GM13976 (cell line): ENCODE results near the gene NCOA7.

ENCODE experiments used
- DNase-seq: peaks from one replicate; pipeline ENCODE4 v3.0.0; 2012; ENCODE audit warnings: low spot score
- in situ Hi-C: fragments of 300-500 bp; cut with MboI; formaldehyde crosslinking; loops from one replicate; pipeline ENCODE4 v1.12.0; 2022; ENCODE audit warnings: low sequenced_read_pairs, mixed read lengths, inconsistent platforms; ENCODE audit not compliant: unreplicated experiment
- TF ChIP-seq, protein P1 (sequence below): IDR thresholded peaks from 2 replicates; pipeline ENCODE4 v1.5.1; 2012; ENCODE audit warnings: borderline replicate concordance, mild to moderate bottlenecking; ENCODE audit not compliant: insufficient read depth; ENCODE audit errors: extremely low read depth, missing control alignments, control extremely low read depth

NCOA7 gene

DNA sequence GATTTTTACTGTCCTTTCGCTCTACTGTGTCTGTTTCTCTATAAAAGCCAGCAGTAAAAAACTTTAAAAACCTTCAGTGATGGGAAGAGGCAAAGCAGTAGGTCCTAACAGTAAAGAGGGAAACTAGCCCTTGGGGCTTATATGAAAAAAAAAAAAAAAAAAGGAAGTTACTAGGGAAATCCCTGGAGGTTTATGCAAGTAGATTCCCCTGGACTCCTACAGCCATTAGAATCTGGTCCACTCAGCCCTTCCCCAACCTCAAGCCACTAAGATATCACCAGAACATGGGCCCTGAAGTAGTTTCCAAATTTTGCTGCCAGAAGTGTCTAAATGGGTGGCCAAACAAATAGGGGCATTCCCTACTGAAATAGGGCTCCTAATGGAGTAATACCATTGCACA, 95.3 kb downstream of the NCOA7 start:
- in situ Hi-C loops, result no loop called here
- DNase-seq, result no peak
- TF ChIP-seq, protein P1, sequence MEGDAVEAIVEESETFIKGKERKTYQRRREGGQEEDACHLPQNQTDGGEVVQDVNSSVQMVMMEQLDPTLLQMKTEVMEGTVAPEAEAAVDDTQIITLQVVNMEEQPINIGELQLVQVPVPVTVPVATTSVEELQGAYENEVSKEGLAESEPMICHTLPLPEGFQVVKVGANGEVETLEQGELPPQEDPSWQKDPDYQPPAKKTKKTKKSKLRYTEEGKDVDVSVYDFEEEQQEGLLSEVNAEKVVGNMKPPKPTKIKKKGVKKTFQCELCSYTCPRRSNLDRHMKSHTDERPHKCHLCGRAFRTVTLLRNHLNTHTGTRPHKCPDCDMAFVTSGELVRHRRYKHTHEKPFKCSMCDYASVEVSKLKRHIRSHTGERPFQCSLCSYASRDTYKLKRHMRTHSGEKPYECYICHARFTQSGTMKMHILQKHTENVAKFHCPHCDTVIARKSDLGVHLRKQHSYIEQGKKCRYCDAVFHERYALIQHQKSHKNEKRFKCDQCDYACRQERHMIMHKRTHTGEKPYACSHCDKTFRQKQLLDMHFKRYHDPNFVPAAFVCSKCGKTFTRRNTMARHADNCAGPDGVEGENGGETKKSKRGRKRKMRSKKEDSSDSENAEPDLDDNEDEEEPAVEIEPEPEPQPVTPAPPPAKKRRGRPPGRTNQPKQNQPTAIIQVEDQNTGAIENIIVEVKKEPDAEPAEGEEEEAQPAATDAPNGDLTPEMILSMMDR, result no peak

GRCh38 chr6:125886914-125887313, 96.2 kb downstream of the NCOA7 start:
- in situ Hi-C loops, result no loop called here
- no peak for DNase-seq
- TF ChIP-seq, protein P1, result no peak

DNA sequence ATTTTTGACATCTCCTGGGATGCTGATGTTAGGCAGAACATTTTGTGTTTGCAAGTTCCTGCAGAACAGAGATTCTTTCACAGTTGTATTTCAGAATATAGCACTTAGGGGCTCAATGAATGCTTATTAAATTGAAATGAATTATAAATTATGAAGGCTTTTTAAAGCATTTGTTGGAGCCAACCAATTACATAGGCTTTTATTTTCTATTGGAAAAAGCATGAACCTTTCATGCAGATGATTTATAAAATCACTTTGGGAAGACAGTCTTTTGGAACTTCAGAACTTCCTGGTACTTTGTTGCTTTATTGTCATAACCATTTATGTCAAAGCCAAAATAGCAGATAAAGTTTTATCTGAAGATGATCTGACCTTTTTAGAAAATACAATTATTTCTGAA, 96.6 kb downstream of the NCOA7 start:
- no peak for DNase-seq
- TF ChIP-seq, protein P1, result no peak
- in situ Hi-C loops, result no loop called here

- peak; percentile 12 for DNase-seq
- in situ Hi-C loops, result no loop called here
- TF ChIP-seq, protein P1, result peak; percentile 25
These were observed 98.4 kb downstream of the NCOA7 start for GRCh38 chr6:125888989-125889656.

GRCh38 chr6:125899726-125900182, 109.0 kb downstream of the NCOA7 start:
- in situ Hi-C loops, result no loop called here
- TF ChIP-seq, protein P1, result no peak
- DNase-seq, result no peak

DNA sequence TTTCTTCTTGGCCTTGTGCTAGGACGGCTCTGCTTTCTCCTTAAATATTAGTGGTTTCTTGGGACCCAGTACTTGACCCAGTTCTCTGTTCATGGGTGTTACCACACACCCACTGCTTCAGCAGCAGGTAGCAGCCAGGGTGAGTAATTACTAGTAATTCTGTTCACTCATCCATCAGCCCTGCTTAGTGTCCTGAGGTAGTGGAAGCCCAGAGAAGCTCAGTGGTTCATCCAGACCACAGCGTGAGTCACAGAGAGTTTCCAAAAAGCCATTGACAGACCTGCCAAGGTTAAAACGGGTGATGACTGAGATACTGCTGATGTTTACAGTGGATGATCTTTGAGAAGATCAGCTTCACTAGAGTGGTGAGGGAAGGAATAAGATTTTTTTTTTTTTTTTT, 114.1 kb downstream of the NCOA7 start:
- TF ChIP-seq, protein P1, result no peak
- in situ Hi-C loops, result no loop called here
- DNase-seq, result peak; percentile 35
